ENCODE results near the gene PIGM.

The PIGM gene

DNA sequence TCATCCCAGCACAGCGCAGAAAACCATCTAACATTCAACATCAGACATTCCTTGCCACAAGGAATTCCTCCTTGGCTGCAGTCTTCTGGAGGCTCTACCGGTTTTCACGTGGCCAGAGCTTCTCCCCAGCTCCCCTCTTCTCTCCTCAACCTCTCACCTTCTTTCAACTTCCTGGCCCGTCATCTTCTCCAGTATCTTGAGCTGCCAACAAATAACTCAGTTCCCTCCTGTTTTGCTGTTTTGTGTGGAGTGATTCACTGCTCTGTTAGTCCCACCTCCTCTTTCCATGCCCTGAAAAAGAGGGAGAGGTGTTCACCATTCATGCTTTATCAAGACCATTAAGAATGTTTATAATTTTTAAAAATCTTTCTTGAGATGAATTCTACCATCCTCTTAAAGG, 32.6 kb downstream of the PIGM start:
- no peak for DNase-seq
- in situ Hi-C loops (cut with MboI; ENCODE audit: low pct_unique_long_range_greater_than_20kb, low sequenced_read_pairs) = no loop called here

DNA sequence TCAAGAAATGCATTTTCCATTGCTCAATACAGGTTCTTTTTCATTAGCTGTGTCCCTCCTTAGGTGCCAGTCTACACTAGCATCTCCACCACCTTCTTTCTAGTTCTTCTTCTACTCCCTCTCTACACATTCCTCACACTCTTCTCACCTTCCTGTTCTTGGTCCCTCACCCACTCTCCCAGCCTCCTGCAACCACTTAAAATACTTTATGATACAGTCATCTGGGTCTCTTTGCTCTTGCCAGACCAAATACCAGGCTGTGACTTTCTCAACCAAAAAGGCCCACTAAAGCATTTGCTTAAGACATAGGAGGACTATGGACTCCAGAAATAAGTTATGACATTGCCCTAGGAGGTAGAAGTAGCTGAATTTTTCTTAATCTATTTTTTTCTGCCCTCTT, 35.1 kb downstream of the PIGM start:
- DNase-seq = no peak
- in situ Hi-C loops (cut with MboI; ENCODE audit: low pct_unique_long_range_greater_than_20kb, low sequenced_read_pairs) = no loop called here

DNA sequence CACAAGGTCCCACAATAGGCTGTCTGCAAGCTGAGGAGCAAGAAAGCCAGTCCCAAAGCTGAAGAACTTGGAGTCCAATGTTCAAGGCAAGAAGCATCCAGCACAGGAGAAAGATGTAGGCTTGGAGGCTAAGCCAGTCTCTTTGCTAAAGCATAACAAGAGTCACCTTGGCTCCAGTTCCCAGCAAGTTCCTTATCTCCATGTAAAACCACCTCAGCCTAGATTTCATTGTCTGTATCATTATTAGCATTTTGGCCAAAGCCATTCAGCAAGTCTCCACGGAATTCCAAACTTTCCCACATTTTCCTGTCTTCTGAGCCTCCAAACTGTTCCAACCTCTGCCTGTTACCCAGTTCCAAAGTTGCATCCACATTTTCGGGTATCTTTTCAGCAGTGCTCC, 36.9 kb downstream of the PIGM start:
- no peak for DNase-seq
- in situ Hi-C loops (cut with MboI; ENCODE audit: low pct_unique_long_range_greater_than_20kb, low sequenced_read_pairs) = no loop called here

DNA sequence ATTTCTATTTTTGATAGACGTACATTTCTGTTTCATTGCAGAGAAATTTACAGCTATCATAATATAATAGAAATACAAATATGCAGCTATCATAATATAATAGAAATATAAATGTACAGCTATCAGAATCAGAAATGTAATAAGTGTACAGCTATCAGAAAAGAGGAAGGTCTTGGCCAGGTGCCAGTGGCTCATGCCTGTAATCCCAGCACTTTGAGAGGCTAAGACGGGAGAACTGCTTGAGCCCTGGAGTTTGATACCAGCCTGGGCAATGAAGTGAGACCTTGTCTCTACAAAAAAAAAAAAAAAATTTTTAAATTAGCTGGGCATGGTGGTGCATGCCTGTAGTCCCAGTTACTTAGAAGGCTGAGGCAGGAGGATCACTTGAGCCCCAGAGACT, 37.9 kb downstream of the PIGM start:
- no peak for DNase-seq
- in situ Hi-C loops (cut with MboI; ENCODE audit: low pct_unique_long_range_greater_than_20kb, low sequenced_read_pairs) = no loop called here

DNA sequence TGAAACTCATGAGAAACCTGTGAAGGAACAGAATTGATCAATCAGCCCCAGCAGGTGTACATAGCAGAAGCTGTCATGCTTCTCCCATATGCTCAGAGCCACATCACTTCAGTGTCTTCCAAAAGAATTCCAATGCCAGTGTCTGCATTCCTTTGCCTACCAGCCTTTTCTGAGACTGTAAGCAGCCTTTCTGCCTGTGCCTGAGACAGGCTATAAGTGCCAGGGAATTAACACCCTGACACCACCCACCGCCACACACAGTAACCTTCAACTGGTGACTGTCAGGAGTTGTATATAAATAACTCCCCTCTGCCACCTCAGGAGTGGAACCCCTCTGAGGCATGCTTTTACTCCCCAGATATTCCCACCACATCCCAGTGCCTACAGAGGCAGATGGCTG, 39.6 kb downstream of the PIGM start:
- no peak for DNase-seq
- in situ Hi-C loops (cut with MboI; ENCODE audit: low pct_unique_long_range_greater_than_20kb, low sequenced_read_pairs) = no loop called here

DNA sequence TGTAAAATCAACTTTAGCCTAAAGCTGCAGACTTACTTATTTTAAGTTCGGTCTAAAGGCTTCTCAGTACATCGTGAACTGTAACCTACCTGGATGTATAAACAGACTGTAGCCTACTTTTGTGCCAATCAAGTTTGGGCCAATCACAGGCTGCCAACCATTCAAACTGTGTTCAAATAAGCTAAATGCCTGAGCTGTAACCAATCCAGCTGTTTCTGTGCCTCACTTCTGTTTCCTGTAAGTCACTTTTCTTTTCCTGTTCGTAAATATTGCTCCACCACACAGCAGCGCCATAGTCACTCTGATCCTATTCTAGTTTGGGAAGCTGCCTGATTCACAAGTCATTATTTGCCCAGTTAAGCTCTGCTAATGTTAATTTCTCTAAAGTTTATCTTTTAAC, 40.3 kb downstream of the PIGM start:
- DNase-seq = peak; percentile 15
- in situ Hi-C loops (cut with MboI; ENCODE audit: low pct_unique_long_range_greater_than_20kb, low sequenced_read_pairs) = no loop called here

DNA sequence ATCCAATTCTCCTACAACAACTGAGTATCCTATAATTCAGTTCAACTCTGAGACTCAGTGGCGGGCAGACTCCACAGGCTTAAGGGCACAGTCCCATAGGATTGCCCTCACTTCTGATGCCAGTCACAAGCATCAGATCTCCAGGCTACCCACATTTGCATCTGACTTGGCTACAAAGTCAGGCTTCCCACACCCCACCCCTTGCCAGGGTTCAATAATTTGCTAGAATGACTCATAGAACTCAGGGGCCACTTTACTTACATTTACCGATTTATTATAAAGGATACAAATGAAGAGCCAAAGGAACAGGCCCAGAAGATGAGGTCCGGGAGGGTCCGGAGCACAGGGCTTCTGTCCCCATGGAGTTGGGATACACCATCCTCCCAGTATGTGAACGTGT, 41.8 kb downstream of the PIGM start:
- DNase-seq = no peak
- in situ Hi-C loops (cut with MboI; ENCODE audit: low pct_unique_long_range_greater_than_20kb, low sequenced_read_pairs) = no loop called here

DNA sequence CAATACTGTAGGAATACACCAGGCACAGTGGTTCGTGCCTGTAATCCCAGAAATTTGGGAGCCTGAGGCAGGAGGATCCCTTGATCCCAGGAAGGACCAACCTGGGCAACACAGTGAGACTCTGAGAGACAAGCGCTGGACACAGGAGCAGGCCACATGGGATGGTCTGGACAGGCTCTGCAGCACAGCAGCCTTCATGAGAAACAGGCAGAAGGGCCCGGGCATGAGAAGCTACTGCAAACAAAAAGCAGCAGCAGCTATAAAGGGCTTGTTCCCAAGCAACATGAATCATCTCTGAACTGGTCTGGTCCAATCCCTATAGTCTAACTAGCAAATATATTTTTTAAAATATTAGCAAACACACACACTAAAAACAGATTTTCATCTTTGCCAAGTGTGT, 42.2 kb downstream of the PIGM start:
- in situ Hi-C loops (cut with MboI; ENCODE audit: low pct_unique_long_range_greater_than_20kb, low sequenced_read_pairs) = no loop called here
- DNase-seq = no peak

DNA sequence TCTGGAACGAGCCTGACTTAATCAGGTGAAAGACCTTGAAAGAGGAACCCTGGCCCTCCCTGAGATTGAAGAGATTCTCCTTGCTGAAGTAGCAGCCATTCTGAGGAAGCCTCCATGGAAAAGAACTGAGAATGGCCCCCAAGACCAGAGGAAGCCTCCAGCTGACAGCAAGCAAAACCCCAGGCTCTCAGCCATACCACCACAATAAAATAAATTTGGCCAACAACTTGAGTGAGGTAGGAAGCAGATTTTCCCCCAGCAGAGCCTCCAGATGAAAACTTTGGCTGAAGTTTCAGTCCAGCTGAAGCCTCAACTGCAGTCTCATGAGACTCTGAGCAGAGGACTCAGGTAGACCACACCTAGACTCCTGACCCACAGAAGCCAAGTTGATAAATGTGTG, 43.8 kb downstream of the PIGM start:
- in situ Hi-C loops (cut with MboI; ENCODE audit: low pct_unique_long_range_greater_than_20kb, low sequenced_read_pairs) = no loop called here
- no peak for DNase-seq

DNA sequence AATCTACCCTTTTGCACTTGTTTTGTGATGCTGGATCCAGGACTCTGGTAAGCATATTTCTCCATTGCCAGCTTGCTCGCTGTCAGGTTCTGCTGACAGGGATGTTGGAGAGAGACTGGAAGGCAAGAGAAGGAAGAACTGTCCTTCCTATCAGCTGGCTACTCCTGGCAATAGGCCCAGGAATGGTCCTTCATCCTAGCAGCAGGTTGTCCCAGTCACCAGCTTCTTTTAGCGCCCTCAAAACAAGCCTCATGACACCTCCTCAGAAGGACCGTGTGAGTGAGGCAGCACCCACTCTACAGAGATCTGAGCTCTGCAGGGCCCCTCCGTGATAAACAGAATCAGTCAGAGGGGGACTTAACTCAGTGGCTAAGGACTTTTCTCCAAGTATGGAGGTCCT, 44.6 kb downstream of the PIGM start:
- in situ Hi-C loops (cut with MboI; ENCODE audit: low pct_unique_long_range_greater_than_20kb, low sequenced_read_pairs) = no loop called here
- DNase-seq = no peak

DNA sequence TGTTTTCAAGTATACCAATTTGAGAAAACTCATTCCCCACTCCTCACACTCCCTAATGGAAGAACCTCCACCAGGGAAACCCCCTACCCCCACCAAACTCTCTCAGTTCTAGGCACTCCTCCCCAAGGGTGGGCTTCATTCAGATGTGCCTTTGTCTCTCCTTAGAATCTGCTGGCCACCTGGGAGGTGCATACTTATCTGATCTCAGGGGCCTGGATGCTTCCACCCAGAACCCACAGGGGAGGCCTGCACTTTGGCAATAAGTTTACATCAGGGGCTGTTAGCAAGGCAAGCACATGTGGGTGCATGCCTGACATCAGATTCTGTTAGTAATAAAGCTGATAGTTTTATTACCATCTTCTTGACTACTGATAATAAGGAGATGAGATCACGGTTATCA, 45.3 kb downstream of the PIGM start:
- no peak for DNase-seq
- in situ Hi-C loops (cut with MboI; ENCODE audit: low pct_unique_long_range_greater_than_20kb, low sequenced_read_pairs) = no loop called here

DNA sequence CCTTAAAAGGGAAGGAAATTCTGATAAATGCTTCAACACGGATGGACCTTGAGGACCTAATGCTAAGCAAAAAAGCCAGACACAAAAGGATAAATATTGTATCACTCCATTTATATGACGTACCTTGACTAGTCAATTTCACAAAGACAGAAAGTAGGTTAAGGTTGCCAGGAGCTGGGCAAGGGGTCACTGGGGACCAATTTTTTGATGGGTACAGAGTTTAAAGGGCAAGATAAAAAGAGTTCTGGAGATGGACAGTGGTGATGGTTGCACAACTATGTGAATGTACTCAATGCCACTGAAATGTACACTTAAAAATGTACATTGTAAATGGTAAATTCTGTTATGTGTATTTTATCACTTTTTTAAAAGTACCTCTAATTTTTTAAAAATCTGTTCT, 45.7 kb downstream of the PIGM start:
- in situ Hi-C loops (cut with MboI; ENCODE audit: low pct_unique_long_range_greater_than_20kb, low sequenced_read_pairs) = no loop called here

DNA sequence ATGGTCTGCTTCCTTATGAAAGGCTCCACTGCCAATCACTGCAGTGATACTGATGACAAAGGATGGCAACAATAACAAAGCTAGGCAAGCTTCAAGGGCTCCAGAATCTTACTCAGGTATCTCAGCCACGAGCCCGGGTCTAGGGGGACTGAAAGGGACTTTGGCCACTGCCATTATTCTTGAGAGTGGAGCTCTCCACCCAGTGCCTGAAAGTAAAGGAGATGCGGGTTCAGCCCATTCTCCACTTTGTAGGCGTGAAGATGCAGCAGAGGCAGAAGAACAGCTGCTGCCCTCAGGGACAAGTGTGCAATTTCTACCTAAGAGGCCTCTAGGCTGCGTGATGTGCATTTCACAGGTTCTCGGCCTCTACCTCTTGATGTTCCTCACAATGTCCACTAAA, 46.3 kb downstream of the PIGM start:
- in situ Hi-C loops (cut with MboI; ENCODE audit: low pct_unique_long_range_greater_than_20kb, low sequenced_read_pairs) = no loop called here
- no peak for DNase-seq

More for the DNA sequence above, 45.7 kb downstream of the PIGM start:
- no peak for DNase-seq

DNA sequence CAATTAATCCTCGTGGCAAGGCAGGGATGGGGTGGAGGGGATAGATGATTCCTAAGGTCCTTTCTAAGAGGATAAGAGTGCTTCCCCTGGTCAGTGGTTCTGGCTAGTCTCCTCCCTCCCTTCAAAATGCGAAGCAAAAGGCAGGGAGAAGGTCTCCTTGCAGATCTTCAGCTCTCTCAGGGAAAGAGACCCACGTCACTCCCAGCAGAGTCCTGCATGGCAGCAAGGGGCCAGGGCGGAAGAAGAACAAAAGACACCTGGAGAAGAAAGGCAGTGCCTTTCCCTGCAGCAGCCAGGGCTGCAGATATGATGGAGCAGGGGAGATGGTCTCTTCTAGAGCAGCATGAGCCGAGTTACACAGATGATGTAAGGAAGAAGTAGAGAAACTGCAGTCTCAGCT, 48.1 kb downstream of the PIGM start:
- DNase-seq = no peak
- in situ Hi-C loops (cut with MboI; ENCODE audit: low pct_unique_long_range_greater_than_20kb, low sequenced_read_pairs) = no loop called here

DNA sequence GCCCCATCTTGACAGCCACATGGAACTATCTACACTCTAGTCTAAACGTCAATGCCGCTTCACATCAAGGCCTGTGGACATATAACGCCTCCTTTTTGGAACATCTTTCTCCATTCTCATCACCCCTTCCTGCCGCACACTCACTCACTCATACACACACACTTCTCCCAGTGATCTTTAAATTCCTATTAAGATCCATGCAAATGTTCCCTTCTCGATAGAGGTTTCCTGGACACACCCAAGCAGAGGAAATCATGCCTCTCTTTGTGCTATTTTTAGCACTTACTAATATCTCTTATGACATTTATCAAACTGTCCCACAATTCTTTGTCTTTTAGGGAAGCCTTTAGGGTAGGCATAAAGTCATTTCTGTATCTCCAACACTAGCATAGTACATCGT, 49.5 kb downstream of the PIGM start:
- in situ Hi-C loops (cut with MboI; ENCODE audit: low pct_unique_long_range_greater_than_20kb, low sequenced_read_pairs) = no loop called here
- no peak for DNase-seq

DNA sequence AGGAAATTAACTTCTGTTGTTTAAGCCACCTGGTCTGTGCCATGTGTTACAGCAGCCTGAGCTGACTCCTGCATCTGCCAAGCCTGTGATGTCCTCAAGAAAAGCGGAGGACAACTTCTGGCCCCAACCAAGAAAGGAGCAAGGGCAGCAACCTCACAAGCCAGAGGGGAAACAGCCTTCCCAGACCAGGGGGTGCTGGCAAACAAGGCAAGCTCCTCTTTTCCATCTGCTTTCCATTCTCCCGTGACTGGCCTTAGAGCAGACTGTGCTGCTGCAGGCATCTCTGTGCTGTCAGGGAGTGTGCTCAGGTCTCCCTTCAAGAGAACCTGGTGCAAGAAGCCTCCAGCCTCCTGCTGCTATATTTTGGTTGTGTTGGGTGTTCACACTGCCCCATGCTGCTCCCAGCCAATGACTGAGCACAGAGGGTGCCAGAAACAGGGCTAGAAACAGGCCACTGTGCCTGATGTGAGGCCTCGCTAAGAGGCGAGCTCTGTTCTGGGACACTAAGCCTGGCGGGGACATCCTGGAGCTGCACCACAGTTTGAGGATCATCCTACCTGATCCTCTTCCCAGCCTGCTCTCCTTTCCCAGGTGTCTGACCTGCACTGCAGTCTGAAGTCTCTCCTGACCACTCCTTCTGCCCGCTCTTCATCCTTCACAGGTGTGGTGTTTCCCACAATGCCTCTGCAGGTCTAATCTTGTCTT, 50.3 kb downstream of the PIGM start:
- no peak for DNase-seq
- in situ Hi-C loops (cut with MboI; ENCODE audit: low pct_unique_long_range_greater_than_20kb, low sequenced_read_pairs) = no loop called here

DNA sequence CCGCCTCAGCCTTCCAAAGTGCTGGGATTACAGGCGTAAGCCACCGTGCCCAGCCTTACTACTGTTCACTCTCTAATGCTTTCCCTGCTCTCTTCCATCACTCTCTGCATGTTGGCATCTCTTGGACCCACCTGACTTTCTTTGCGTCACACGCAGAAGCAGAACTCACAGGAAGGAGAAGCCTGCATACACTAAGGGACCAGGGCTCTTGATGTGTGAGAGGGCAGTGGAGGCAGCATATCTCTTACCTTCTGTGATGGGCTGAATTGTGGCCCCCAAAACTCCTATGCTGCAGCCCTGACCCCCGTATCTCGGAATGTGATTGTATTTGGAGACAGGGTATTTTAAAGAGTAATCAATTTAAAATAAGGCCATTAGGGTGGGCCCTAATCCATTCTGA, 51.0 kb downstream of the PIGM start:
- in situ Hi-C loops (cut with MboI; ENCODE audit: low pct_unique_long_range_greater_than_20kb, low sequenced_read_pairs) = no loop called here
- no peak for DNase-seq

DNA sequence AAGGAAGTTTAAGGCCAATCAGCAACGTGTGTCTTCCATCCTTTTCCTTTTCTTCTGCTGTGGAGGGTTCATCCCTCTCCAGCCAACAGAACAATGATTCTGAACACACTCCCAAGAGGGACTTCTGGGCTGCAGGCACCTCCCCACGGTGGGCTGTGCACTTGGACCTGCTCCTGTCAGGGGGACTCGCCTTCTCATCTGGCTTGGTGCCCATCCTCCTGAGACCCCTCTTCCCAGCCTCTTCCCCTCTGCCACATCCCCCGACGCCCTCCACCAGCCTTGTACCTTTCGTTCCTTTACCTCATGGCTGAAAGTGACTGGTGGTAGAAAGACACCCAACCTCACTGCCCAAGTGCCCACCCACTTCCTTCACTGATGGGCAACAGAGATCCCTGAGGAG, 51.7 kb downstream of the PIGM start:
- in situ Hi-C loops (cut with MboI; ENCODE audit: low pct_unique_long_range_greater_than_20kb, low sequenced_read_pairs) = no loop called here
- no peak for DNase-seq

DNA sequence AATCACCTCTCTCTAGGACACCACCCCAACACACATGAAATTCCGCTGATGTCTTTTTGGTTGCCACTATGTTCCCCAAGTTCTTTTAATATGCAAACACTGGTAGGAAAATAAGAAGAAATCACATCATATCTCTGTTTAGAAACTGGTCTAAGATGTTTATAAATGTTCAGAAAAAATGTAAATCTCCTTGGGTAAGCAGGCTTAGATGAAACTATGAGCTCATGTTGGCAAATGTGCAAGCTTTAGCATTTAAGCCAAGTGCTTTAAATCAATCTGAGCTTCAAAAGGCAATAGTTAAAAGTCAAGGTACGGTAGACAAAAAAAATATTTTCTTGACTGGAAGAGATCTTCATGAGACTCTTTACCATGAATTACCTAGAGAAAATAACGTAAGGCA, 52.5 kb downstream of the PIGM start:
- DNase-seq = no peak
- in situ Hi-C loops (cut with MboI; ENCODE audit: low pct_unique_long_range_greater_than_20kb, low sequenced_read_pairs) = no loop called here

DNA sequence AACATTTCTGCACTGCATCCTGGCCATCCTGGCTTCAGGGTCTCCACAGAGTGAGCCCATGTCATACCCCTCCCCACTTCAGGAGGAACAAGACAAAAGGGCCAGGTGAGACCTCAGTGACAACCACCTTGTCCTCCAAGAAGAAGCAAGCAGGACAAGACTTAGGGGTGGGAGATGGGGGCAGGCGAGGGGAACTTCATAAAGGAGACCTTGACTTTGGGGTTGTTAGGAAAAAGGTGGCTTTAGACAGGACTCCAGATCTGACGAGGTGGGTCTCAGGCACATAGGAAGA, 53.7 kb downstream of the PIGM start:
- in situ Hi-C loops (cut with MboI; ENCODE audit: low pct_unique_long_range_greater_than_20kb, low sequenced_read_pairs) = no loop called here
- no peak for DNase-seq

DNA sequence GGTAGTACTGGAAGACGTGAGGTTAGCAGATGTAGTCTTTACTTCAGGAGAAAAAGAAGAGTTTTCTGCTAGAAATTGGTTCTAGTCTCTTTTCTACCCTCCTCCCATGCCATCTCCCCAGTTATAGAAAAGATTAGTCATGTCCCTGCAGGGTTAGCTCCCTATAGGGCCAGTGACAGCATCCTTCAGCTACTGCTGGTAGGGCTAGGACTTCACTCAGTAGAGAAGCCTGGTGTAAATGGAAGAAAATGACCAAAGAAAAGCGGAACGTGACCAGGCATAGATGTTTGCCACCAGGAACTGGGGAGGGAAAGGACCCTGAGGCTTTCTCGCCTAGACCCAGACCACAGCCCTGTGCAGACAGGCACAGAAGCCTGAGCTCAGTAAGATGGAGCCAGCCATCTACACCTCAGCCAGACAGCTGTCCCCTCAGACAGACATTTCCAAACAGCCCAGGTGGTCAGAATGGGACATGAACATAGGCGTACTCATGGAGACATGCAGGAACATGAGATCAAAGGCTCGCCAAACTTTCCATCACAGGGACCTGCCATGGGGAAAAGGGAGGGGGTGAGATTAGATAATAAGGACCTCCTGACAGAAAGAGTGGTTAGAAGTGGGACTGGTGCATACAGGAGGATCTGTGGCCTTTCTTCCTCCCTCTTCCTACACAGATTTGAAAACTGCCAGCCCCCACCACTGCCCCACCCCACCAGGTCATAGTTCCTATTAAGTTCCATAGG, 54.3 kb downstream of the PIGM start:
- no peak for DNase-seq
- in situ Hi-C loops (cut with MboI; ENCODE audit: low pct_unique_long_range_greater_than_20kb, low sequenced_read_pairs) = no loop called here

Data from KBM-7 (cell line).